Immature natural killer cell (primary cell): ENCODE measurements around the gene SLC16A9. TPM values are rescaled to one million over a fixed set of nuclear protein-coding genes. Genes with fewer than 3 reads are reported as not detected.

Experiments used
- DNase-seq, 3 donors: peaks; one replicate each; pipeline ENCODE4 v3.0.0; 2022; ENCODE audit warnings: mixed read lengths in 1 of 3
- H3K27ac Mint-ChIP-seq, 6 donors: one replicate each; pipeline ENCODE4 v1.8.0; 2020; ENCODE audit warnings: mixed read lengths in 6 of 6, mild to moderate bottlenecking in 5 of 6, inconsistent platforms in 4 of 6, moderate library complexity in 3 of 6
- H3K27me3 Mint-ChIP-seq, 3 donors: one replicate each; pipeline ENCODE4 v1.8.0; 2020 to 2021; ENCODE audit warnings: low read depth in 3 of 3, mild to moderate bottlenecking in 3 of 3, mixed read lengths in 3 of 3, moderate library complexity in 3 of 3, inconsistent platforms in 1 of 3
- H3K36me3 Mint-ChIP-seq, 3 donors: one replicate each; pipeline ENCODE4 v1.8.0; 2020; ENCODE audit warnings: mixed read lengths in 3 of 3, inconsistent platforms in 2 of 3, mild to moderate bottlenecking in 2 of 3
- H3K4me1 Mint-ChIP-seq, 2 donors: one replicate each; pipeline ENCODE4 v1.8.0; 2020; ENCODE audit warnings: inconsistent platforms in 2 of 2, mild to moderate bottlenecking in 2 of 2, mixed read lengths in 2 of 2, moderate library complexity in 1 of 2
- H3K4me3 Mint-ChIP-seq, 5 donors: one replicate each; pipeline ENCODE4 v1.8.0; 2020; ENCODE audit warnings: mild to moderate bottlenecking in 5 of 5, mixed read lengths in 5 of 5, inconsistent platforms in 3 of 5, moderate library complexity in 3 of 5
- H3K9me3 Mint-ChIP-seq, 6 donors: one replicate each; pipeline ENCODE4 v1.8.0; 2020; ENCODE audit warnings: mild to moderate bottlenecking in 6 of 6, mixed read lengths in 6 of 6, inconsistent platforms in 4 of 6, moderate library complexity in 3 of 6
- polyA plus RNA-seq, 3 donors: library from polyadenylated mRNA; unstranded; fragments of 300-500 nt; fragmentation: Illumina TruSeq; gene quantifications; one replicate each; pipeline ENCODE4 v1.2.3, GENCODE V29; 2021

Gene SLC16A9
- polyA plus RNA-seq, 3 donors from 2014 or later = not detected

DNA sequence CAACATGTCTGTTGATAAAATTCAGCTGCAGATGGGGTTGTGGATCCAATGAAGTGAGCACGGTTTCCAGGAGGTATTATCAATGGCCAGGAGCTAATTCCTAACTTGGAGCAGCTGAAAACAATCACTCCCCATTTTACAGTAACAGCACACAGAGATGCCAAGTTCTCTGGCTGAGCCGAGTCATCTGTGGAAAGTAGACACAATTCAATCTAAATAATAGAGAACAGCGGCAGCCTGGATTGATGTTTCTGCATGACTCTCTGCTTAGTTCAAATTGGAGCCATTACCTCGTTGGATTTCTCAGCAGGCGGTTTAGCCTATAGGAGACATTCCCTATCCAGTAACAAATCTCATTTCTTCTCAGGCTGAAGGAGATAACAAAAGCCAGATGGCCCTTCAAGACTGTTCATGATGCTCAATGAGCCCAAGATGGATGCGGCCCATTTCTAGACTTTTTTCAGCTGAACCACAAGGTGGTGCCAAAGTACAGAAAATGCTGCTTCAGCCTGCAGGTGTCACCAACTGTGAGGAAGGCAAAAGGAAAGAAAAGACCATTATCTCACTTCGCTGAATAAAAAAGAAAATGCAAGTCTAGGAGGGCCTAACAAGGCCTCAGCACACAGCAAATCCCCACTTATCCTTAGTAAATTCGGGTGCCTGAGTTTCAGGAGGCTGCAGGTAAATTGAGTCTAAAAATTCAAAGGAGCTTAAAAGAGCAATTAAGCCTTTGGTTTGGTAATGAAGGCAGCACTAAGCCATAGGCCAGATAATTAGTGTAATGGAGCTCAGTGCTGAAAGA lies 83.7 kb downstream of the SLC16A9 start:
- no peak overlapping the region for H3K4me3 Mint-ChIP-seq
- peaks cover 0 to 1% of the 10 kb centered on the region in 2 donors for H3K4me1 Mint-ChIP-seq
- H3K27me3 Mint-ChIP-seq = no peaks in the 10 kb centered on the region
- DNase-seq = peak; percentile 41 to 56 (median 51)
- no peak overlapping the region for H3K27ac Mint-ChIP-seq
- no peaks in the 10 kb centered on the region for H3K36me3 Mint-ChIP-seq
- H3K9me3 Mint-ChIP-seq = no peaks in the 10 kb centered on the region

DNA sequence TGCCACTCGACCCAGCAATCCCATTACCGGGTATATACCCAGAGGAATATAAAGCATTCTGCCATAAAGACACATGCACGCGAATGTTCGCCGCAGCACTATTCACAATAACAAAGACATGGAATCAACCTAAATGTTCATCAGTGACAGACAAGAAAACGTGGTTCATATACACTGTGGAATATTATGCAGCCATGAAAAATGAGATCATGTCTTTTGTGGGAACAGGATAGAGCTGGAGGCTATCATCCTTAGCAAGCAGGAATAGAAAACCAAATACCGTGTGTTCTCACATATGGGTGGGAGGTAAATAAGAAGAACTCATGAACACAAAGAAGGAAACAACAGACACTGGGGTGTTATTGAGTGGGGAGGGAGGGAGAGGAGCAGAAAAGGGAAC lies 84.7 kb downstream of the SLC16A9 start:
- Mint-ChIP-seq H3K4me1 (peaks cover 0 to 1% of the 10 kb centered on the region in 2 donors), H3K27ac (no peak overlapping the region), H3K36me3 (no peaks in the 10 kb centered on the region), H3K4me3 (no peak overlapping the region), H3K27me3 (no peaks in the 10 kb centered on the region), H3K9me3 (no peaks in the 10 kb centered on the region)
- DNase-seq = no peak

DNA sequence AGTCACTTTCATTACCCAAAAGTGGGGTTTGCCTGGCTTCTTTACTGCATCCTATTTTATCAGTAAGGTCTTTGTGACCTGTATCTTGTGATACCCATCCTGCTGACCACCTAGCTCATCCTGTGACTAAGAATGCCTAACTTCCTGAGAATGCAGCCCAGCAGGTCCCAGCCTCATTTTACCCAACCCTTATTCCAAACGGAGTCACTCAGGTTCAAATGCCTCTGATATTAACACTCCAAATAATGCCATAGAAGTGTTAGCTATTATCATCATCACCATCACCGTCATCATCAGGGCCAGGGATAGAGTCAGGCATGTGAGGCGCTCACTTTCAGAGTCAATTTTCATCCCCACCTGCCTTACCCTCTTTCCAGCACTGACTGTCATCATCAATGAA lies 85.5 kb downstream of the SLC16A9 start:
- H3K36me3 Mint-ChIP-seq = no peaks in the 10 kb centered on the region
- no peak overlapping the region for H3K27ac Mint-ChIP-seq
- H3K27me3 Mint-ChIP-seq = no peaks in the 10 kb centered on the region
- H3K4me3 Mint-ChIP-seq = no peak overlapping the region
- DNase-seq = no peak
- peaks cover 0 to 1% of the 10 kb centered on the region in 2 donors for H3K4me1 Mint-ChIP-seq
- H3K9me3 Mint-ChIP-seq = no peaks in the 10 kb centered on the region

GRCh38 chr10:59623133-59624121 lies 86.2 kb downstream of the SLC16A9 start:
- no peaks in the 10 kb centered on the region for H3K9me3 Mint-ChIP-seq
- peaks cover 0 to 1% of the 10 kb centered on the region in 2 donors for H3K4me1 Mint-ChIP-seq
- H3K36me3 Mint-ChIP-seq = no peaks in the 10 kb centered on the region
- H3K27me3 Mint-ChIP-seq = no peaks in the 10 kb centered on the region
- no peak overlapping the region for H3K4me3 Mint-ChIP-seq
- H3K27ac Mint-ChIP-seq = peak overlapping the region in 1 of 6 donors; percentile 38
- no peak for DNase-seq

DNA sequence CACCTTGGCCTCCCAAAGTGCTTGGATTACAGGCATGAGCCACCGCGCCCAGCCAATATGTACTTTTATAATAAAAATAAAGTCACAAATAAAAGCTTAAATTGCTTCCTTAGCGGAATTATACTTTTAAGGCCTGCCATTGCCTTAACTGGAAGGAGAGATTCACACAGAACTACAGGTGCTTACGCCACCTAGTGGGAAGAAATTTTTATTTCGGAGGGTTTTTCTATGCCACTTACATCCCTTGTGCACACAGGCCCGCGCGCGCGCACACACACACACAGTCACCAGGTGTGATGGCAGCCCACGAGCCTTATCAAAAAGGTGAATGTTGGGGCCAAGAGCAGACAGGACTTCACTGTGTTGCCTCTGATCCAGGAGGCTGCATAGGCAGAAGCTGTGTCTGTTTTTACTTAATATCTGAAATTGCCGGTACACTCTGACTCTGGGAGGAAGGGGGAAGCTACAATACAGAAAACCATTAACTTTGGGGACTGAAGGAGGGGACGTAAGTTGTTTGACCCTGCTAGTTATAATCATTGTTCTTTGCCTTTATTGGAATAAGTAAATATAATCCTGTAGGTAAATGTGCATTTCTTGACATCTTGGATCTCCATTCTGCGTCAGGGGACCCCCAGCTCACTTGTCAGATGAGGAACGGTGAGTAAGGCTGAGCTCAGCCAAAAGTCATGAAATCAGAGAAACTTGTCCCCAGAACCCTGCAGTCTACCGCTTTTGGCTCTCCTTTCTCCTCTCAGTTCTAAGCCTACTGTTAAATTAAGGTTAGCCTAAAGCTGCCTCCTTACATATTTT lies 87.1 kb downstream of the SLC16A9 start:
- H3K4me3 Mint-ChIP-seq = no peak overlapping the region
- peaks cover 0 to 1% of the 10 kb centered on the region in 2 donors for H3K4me1 Mint-ChIP-seq
- no peaks in the 10 kb centered on the region for H3K36me3 Mint-ChIP-seq
- no peak overlapping the region for H3K27ac Mint-ChIP-seq
- peak; percentile 4 to 16 (median 5) for DNase-seq
- H3K27me3 Mint-ChIP-seq = no peaks in the 10 kb centered on the region
- H3K9me3 Mint-ChIP-seq = no peaks in the 10 kb centered on the region

- no peak for DNase-seq
- no peaks in the 10 kb centered on the region for H3K36me3 Mint-ChIP-seq
- no peak overlapping the region for H3K27ac Mint-ChIP-seq
- peaks cover 0 to 1% of the 10 kb centered on the region in 2 donors for H3K4me1 Mint-ChIP-seq
- H3K4me3 Mint-ChIP-seq = no peak overlapping the region
- no peaks in the 10 kb centered on the region for H3K9me3 Mint-ChIP-seq
- H3K27me3 Mint-ChIP-seq = peaks cover 0 to 2% (median 0%) of the 10 kb centered on the region in 3 donors
These were observed 87.9 kb downstream of the SLC16A9 start for GRCh38 chr10:59621771-59622170.

DNA sequence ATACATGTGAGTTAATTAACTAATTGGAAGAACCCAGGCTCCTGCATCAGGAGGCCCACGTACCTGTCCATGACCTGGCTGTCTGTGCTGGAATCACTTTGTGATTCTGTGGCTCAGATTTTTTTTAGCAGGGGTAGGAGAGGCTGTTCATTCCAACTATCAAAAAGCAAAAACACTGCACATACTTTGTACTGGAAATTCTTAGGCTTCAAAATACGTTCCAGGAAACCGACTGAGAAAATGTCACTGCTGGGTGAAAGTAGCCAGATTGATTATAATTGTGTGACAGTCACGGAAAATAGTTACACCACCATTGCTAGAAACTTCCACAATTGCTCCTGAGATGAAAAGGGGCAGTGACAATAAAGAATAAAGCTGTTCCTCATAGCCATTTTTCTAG lies 91.0 kb downstream of the SLC16A9 start:
- no peak overlapping the region for H3K4me3 Mint-ChIP-seq
- H3K27ac Mint-ChIP-seq = no peak overlapping the region
- H3K27me3 Mint-ChIP-seq = peaks cover 0 to 2% (median 0%) of the 10 kb centered on the region in 3 donors
- H3K9me3 Mint-ChIP-seq = no peaks in the 10 kb centered on the region
- no peaks in the 10 kb centered on the region for H3K36me3 Mint-ChIP-seq
- H3K4me1 Mint-ChIP-seq = no peaks in the 10 kb centered on the region
- no peak for DNase-seq

DNA sequence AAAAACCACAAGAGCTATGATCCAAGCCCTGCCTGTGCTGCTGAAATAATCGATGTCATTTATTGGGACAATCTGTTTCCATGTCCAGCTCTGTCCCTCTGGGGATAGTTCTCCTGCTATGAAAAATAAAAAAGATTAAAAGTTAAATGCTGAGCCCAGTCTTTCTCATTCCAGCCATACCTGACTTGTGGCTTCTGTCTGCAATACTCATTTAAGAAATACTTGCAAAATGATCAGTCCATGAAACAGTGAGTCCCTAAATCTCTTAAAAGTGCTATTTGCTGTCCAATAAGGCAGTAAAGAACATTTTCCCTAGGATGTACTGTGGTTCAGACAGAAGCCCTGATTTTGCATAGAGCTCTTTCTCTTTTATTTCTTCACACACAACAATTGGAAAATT lies 91.7 kb downstream of the SLC16A9 start:
- Mint-ChIP-seq H3K27ac (no peak overlapping the region), H3K36me3 (no peaks in the 10 kb centered on the region), H3K4me3 (no peak overlapping the region), H3K9me3 (no peaks in the 10 kb centered on the region), H3K27me3 (peaks cover 0 to 2% (median 0%) of the 10 kb centered on the region in 3 donors), H3K4me1 (no peaks in the 10 kb centered on the region)
- DNase-seq = no peak

DNA sequence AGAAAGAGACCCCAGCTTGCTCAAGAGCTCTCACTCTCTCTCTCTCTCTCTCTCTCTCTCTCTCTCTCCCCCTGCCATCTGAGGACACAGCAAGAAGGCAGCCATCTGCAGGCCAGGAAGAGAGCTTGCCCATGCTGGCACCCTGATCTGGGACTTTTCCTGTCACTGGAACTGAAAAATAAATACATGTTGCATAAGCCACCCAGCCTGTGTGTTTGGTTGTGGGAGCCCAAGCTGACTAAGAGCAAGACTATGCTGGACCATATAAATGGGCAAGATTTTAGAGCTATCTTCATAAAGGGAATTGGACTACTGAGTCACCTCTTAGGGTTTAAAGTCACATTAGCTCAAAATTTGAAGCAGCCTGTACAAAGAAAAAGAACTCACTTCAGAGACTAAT lies 98.6 kb downstream of the SLC16A9 start:
- no peak for DNase-seq
- H3K27ac Mint-ChIP-seq = no peak overlapping the region
- no peaks in the 10 kb centered on the region for H3K4me1 Mint-ChIP-seq
- H3K36me3 Mint-ChIP-seq = no peaks in the 10 kb centered on the region
- peaks cover 0 to 2% (median 0%) of the 10 kb centered on the region in 6 donors for H3K9me3 Mint-ChIP-seq
- no peak overlapping the region for H3K4me3 Mint-ChIP-seq
- H3K27me3 Mint-ChIP-seq = peaks cover 0 to 2% (median 1%) of the 10 kb centered on the region in 3 donors

DNA sequence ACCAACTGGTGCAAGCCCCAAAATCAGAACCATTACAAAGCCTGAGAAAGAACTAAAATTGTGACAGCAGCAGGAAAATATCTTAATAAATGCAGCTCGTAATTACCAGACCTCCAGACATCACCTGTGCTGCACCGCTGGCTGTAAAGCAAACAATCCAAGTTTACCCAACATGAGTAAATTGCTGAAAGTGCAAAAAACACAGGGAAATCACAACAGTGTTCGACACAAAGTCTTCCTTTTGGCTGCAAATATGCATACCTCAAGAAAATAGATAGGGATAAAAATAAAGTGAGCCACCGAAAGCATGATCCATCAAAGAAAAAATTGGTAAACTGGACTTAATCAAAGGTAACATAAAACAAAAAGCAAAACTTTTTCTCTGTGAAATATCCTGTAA lies 101.7 kb downstream of the SLC16A9 start:
- no peak overlapping the region for H3K4me3 Mint-ChIP-seq
- peaks cover 0 to 2% (median 0%) of the 10 kb centered on the region in 6 donors for H3K9me3 Mint-ChIP-seq
- H3K27me3 Mint-ChIP-seq = peaks cover 0 to 2% (median 1%) of the 10 kb centered on the region in 3 donors
- no peak for DNase-seq
- H3K4me1 Mint-ChIP-seq = no peaks in the 10 kb centered on the region
- no peaks in the 10 kb centered on the region for H3K36me3 Mint-ChIP-seq
- H3K27ac Mint-ChIP-seq = no peak overlapping the region

- DNase-seq = no peak
- Mint-ChIP-seq H3K9me3 (peaks cover 0 to 2% (median 0%) of the 10 kb centered on the region in 6 donors), H3K4me1 (no peaks in the 10 kb centered on the region), H3K36me3 (no peaks in the 10 kb centered on the region), H3K27ac (no peak overlapping the region), H3K27me3 (peaks cover 0 to 2% (median 1%) of the 10 kb centered on the region in 3 donors), H3K4me3 (no peak overlapping the region)
These were observed 103.1 kb downstream of the SLC16A9 start for GRCh38 chr10:59606551-59606961.

DNA sequence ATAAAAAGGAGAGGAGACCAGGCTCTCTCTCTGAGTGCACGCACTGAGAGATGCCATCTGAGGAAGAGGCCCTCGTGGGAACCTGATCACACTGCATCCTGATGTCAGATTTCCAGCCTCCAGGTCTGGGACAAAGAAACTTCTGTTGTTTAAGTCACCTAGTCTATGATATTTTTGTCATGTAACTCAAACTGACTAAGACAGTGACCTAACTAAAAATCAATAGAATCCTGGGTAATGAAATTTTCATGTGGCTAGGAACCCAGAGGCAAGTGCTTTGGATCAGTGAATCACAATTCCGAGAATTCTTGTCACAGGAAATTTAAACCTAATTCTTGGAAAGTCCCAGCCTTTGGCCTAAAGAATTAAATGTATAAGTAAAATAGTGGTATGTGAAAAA lies 107.7 kb downstream of the SLC16A9 start:
- Mint-ChIP-seq H3K9me3 (peaks cover 0 to 2% (median 0%) of the 10 kb centered on the region in 6 donors), H3K27me3 (peaks cover 0 to 3% (median 0%) of the 10 kb centered on the region in 3 donors), H3K27ac (no peak overlapping the region), H3K36me3 (no peaks in the 10 kb centered on the region), H3K4me3 (no peak overlapping the region), H3K4me1 (no peaks in the 10 kb centered on the region)
- no peak for DNase-seq
